GM19025 (cell line): ENCODE results near the gene FGF12.

Experiments used
- ATAC-seq: cut with Tn5 transposase; IDR thresholded peaks from one replicate; pipeline ENCODE4 v1.9.1; 2021; ENCODE audit warnings: mild to moderate bottlenecking, low read depth, moderate library complexity; ENCODE audit not compliant: unreplicated experiment

FGF12 gene

DNA sequence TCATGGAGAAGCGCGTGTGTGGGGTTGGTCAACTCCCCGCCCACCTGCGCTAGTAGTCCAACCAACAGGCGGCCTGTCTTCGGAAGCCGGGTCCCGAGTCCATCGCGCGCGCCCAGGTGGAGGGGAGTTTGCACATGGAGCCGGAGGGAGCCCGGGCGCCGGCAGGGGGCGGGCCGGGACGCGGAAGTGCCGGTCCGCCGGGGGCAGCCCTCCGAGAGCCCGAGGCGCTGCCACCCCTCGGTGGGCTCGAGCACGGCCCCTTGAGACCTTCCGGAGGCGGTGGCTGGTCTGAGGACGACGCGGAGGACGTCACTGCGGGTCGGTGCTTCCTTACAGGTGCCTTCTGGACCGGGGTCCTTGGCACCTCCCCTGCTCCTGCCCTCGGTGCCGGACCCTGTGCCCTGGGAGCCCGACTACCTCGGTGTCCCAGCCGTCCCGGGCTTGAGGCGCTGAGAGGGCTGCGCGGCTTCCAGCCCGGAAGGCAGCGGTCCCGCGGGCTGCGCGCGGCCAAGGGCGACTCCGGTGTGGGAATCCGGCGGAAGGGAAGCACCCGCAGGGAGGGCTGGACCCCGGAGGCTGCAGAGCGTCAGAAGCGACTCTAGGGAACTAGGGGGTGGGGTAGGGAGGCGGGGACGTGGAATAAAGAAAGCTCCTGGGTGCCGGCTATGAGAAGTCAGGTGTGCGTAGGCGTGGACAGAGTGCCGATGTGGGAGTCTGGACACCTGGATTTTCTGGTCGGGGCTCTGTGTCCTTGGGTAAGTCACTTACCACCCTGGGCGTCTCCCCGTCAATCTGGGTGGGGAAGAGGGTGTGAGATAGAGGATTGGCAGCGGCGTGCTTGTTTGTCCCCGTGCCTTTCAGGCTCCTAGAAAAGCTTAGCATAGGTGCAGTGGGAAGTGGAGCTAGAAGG is 212.3 kb downstream of the FGF12 start:
- no peak for ATAC-seq

DNA sequence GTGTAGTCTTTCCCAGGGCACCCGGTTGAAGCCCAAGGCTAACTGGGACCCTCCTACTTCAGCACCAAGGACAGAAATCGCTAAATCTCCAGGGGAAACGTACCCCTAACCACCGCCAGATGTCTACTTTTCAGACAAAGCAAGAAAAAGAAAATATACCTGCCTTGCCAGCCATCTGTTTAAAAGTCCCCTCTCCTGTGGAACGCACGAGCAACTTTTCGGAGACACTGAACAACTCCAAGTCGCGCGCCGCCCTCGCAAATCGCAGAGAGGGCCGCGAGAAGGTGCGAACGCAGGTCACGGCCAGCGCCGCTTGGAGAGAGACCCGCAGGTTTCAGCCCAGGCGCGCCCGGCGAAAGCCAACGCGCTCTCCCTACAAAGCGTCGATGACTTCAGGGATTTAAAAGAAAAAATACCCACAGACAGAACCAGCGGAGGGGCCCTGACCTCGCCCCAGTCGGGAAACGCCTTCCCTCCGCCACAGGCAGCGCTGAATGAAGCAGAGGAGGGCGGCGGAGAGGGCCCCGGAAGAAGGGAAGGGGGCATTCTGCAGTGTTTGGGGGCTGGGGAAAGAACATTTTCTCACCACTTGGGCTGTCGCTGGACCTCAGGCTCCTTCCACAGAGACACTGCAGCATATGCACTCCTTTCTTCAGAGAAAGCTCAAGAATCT is 213.1 kb downstream of the FGF12 start:
- ATAC-seq = no peak

GRCh38 chr3:192505731-192506130 is 221.6 kb downstream of the FGF12 start:
- ATAC-seq = no peak

GRCh38 chr3:192501401-192501800 is 225.9 kb downstream of the FGF12 start:
- ATAC-seq = no peak

DNA sequence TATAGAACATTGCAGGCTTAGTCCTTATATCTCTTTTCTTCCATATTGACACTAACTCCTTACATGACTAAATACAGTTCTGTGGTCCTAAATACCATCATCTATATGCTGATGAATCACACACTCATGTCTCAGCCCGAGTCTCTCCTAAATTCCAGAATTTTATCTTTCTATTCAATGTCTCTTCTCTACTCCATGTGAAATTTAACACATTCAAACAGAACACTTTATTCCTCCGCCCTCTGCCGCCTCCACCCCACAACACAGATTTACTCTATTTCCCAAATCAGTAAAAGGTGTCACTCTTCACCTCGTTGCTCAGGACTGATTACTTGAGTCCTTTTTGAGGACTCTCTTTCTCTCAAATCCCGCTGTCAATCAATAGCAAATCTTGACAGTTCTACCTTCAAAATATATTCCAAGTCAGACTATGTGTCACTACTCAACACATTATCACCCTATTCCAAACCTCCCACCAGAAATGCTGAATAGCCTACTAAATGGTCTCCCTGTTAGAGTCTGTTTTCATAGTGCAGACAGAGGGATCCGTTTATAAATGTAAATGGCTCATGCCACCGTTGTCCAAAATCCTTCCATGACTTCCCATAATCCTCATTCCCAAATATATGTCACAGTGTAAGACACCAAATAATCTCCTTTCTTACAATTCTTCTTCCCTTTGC is 230.3 kb downstream of the FGF12 start:
- ATAC-seq = no peak

- ATAC-seq = no peak
Observed at GRCh38 chr3:192494174-192494573, 233.2 kb downstream of the FGF12 start.

GRCh38 chr3:192490720-192491119 is 236.6 kb downstream of the FGF12 start:
- ATAC-seq = no peak

- no peak for ATAC-seq
Observed at GRCh38 chr3:192489579-192489978, 237.8 kb downstream of the FGF12 start.

- ATAC-seq = no peak
Observed at GRCh38 chr3:192487033-192487432, 240.3 kb downstream of the FGF12 start.

- no peak for ATAC-seq
Observed at GRCh38 chr3:192482809-192483208, 244.5 kb downstream of the FGF12 start.

DNA sequence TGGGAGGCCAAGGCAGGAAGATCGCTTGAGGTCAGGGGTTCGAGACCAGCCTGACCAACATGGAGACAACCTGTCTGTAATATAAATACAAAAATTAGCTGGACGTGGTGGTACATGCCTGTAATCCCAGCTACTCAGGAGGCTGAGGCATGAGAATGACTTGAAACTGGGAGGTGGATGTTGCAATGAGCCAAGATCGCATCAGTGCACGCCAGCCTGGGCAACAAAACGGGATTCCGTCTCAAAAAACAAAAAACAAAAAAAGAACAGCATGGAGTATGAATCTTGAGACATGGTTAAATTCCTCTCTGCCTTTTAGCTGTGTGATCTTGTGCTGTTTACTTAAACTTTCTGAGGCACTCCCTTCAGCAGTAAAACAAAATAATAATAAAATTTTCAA is 244.9 kb downstream of the FGF12 start:
- no peak for ATAC-seq

DNA sequence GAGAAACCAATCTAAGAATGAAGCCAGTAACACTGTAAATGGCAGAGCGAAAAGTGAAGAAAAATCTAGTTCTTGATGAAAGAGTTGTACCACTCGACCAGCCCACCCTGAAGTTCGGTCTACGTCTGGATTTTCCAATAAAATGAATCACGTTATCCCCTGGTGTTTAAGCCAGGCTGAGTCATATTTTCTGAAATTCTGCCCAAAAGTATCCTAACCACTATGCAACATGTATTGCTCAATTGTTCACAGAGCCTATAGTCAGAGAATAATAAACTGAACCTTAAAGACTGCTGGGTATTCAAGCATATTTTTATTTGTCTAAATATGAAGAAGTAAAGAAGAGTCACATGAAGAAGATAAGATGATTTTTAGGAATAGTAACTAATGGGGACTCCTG is 245.7 kb downstream of the FGF12 start:
- no peak for ATAC-seq

- ATAC-seq = peak; percentile 81
Observed at GRCh38 chr3:192467230-192468140, 259.9 kb downstream of the FGF12 start.

DNA sequence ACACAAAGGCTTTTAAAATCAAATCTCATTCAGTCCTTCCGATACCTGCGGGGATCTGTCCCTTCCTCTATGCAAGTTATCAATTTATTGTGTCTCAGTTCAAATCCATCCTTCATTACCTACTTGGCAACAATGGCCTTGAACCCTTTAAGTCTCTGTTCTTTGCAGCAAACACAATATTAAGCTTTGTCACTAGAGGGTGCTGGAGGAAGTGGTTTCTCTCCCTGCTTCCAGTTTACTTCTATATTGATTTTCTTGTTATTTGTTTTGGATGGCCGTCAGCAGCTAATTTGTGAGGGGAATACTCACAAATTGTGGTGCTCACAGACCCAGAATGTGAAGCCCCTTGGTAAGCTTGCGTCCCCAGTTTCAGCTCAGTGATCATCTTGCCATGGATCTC is 278.3 kb downstream of the FGF12 start:
- no peak for ATAC-seq

GRCh38 chr3:192445770-192446644 is 281.3 kb downstream of the FGF12 start:
- ATAC-seq = no peak

- no peak for ATAC-seq
Observed at GRCh38 chr3:192444791-192445106, 282.6 kb downstream of the FGF12 start.

DNA sequence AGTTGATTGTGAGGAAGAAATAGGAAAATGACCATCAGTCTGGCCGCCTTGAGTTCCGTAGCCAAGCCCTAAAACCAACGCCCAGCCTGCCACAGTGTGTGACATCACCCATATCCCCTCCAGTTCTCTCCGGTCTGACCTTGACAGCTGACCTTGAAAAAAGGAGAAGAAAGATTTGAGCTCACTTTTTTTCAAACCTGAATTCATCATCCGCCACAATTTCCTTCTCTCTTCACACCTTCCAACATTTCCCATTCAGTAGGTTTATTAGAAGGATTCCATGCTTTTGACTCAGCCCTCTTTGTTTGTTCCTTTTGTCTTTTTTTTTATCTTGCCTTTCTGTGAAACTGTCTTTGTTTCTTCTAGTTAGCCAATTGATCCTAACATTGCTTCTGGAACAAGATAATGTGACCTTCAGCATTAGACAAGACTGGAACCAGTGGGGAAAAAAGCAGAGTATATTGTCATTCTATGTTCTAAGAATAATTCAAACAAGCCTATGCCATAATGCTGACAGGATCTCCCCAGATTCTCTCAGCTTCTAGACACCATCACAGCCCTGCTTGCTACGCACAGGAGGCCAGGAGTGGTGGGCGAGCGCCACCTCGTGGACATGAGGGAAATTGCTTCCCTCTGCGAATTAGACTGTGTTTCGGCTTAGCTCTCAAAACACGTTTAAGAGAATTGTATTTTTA is 283.1 kb downstream of the FGF12 start:
- ATAC-seq = peak; percentile 90

GRCh38 chr3:192435241-192435640 is 292.1 kb downstream of the FGF12 start:
- ATAC-seq = no peak

GRCh38 chr3:192434186-192434585 is 293.2 kb downstream of the FGF12 start:
- no peak for ATAC-seq
